ENCODE data around the gene APBA3.

- TF ChIP-seq CTCF (IDR thresholded peaks at IDR 0.05) (no peak), POLR2A (IDR thresholded peaks at IDR 0.05) (no peak)
These were observed 12.5 kb upstream of the APBA3 start for GRCh38 chr19:3773814-3774515.
